ENCODE data around the gene SLC35A5.

- no peak for TF ChIP-seq CTCF (IDR thresholded peaks at IDR 0.05; ENCODE audit: low read depth, low read length, missing input control)
- TF ChIP-seq YY1 (IDR thresholded peaks at IDR 0.05): no peak
- no peak for TF ChIP-seq TAF1 (conservative IDR thresholded peaks at IDR 0.05)
- TF ChIP-seq REST (IDR thresholded peaks at IDR 0.05): no peak
- TF ChIP-seq FOXA1 (IDR thresholded peaks at IDR 0.05): no peak
- no peak for TF ChIP-seq ATF3 (IDR thresholded peaks at IDR 0.05)
- TF ChIP-seq SP1 (IDR thresholded peaks at IDR 0.05): no peak
These were observed 71.9 kb downstream of the SLC35A5 start for GRCh38 chr3:112633757-112634156.

All from liver (tissue), 3 donors.